WERI-Rb-1 (cell line): ENCODE measurements around the gene RPS3.

ENCODE experiments used
- DNase-seq: peaks from one replicate; pipeline ENCODE4 v3.0.0-alpha.2; 2020
- H3K27ac ChIP-seq: fragments of 250-450 bp; sonication (Bioruptor Pico); 2 replicates; pipeline ENCODE4 v1.5.1; 2020; ENCODE audit warnings: mild to moderate bottlenecking, moderate library complexity
- H3K27me3 ChIP-seq: fragments of 250-450 bp; sonication (Bioruptor Pico); 2 replicates; pipeline ENCODE4 v1.5.1; 2021; ENCODE audit warnings: mild to moderate bottlenecking, low read depth, moderate library complexity; ENCODE audit not compliant: insufficient read depth, severe bottlenecking
- H3K36me3 ChIP-seq: fragments of 250-450 bp; sonication (Bioruptor Pico); 2 replicates; pipeline ENCODE4 v1.5.1; 2020; ENCODE audit warnings: mild to moderate bottlenecking, moderate library complexity
- H3K4me3 ChIP-seq: 2 replicates; pipeline ENCODE4 v1.5.1; 2011; ENCODE audit warnings: low read depth, mild to moderate bottlenecking, control low read depth, low read length
- H3K9me3 ChIP-seq: fragments of 250-450 bp; sonication (Bioruptor Pico); 2 replicates; pipeline ENCODE4 v1.5.1; 2021; ENCODE audit warnings: mild to moderate bottlenecking, moderate library complexity; ENCODE audit not compliant: severe bottlenecking
- TF ChIP-seq, protein P1 (sequence below): IDR thresholded peaks from 2 replicates; pipeline ENCODE4 v1.5.1; 2011; ENCODE audit warnings: low read depth, mild to moderate bottlenecking, control low read depth, inconsistent platforms, low read length

RPS3 gene

DNA sequence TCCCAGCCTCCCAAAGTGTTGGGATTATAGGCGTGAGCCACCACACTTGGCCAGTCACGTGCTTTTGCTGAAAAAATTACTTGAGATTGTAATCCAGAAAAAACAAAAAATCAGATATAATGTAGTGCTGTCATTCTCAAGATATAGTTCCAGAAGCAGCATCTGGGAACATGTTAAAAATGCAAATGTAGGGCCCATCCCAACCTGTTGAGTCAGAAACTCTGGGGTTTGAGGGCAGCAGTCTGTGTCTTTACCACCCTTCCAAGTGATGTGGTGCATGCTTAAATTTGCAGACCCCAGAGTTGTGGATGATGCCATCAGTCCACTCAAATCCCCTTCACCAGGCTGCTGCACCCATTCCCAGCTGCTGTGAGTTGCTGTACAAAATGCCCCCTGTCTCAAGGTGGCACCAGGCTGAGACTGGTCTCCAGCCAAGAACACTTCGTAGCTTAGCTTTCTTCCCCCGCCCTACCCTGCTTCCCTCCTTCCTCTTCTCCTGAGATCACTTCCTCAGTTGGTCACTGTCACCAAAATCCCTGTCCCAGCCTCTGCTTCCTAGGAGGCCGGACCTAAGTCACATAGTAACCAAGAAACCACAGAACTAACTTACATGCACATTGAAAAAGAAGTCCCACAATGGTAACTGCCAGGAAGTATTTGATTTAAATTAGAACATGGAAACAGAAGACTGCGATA lies 29.6 kb upstream of the RPS3 start:
- H3K4me3 ChIP-seq = no peak overlapping the region
- no peak overlapping the region for H3K27ac ChIP-seq
- TF ChIP-seq, protein P1, sequence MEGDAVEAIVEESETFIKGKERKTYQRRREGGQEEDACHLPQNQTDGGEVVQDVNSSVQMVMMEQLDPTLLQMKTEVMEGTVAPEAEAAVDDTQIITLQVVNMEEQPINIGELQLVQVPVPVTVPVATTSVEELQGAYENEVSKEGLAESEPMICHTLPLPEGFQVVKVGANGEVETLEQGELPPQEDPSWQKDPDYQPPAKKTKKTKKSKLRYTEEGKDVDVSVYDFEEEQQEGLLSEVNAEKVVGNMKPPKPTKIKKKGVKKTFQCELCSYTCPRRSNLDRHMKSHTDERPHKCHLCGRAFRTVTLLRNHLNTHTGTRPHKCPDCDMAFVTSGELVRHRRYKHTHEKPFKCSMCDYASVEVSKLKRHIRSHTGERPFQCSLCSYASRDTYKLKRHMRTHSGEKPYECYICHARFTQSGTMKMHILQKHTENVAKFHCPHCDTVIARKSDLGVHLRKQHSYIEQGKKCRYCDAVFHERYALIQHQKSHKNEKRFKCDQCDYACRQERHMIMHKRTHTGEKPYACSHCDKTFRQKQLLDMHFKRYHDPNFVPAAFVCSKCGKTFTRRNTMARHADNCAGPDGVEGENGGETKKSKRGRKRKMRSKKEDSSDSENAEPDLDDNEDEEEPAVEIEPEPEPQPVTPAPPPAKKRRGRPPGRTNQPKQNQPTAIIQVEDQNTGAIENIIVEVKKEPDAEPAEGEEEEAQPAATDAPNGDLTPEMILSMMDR = no peak
- no peak for DNase-seq
- H3K27me3 ChIP-seq = no peaks in the 10 kb centered on the region
- H3K36me3 ChIP-seq = no peaks in the 10 kb centered on the region
- peaks cover 2% of the 10 kb centered on the region for H3K9me3 ChIP-seq

DNA sequence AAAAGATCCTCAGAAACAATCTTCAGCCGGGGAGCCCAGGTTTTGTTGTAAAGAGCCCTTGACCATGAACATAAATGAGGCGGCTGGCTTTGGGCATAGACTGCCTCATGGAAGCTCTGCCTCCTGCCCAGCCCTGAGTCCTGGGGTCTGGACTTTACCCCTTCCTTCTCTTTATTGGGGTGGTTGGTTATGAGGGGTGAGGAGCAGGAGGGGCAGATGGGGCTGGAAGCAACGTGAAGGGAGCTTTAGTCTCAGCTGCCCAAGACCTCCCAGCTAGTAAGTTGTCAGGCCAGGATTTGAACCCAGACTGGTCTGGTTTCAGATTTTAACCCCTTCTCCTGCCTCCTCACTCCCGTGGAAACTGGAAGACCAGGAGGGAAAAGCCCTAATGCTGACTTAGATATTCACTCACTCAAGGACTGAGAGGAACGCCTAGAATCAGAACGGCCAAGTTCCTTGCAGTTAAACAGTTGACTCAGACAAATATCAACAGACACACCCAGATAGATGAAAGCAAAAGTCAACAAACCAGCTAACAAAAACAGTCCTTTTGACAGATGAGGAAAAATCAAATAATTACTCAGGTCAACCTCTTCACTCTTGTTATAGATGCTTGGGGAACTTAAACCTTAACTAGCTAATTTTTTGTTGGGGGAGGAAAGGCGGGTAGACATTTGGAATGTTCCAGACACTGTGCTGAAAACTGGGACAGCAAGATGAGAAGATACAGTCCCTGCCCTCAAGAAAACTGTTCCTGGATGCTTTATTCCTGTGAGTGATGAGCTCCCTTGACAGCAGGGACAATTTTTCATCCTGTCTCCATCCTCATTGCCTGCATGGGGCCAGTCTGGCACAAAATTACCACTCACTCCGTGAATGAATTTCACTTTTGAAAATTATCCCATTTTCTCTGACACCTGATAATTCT lies 27.1 kb upstream of the RPS3 start:
- H3K9me3 ChIP-seq = peaks cover 2% of the 10 kb centered on the region
- TF ChIP-seq, protein P1 = no peak
- no peak for DNase-seq
- H3K27ac ChIP-seq = no peak overlapping the region
- H3K27me3 ChIP-seq = no peaks in the 10 kb centered on the region
- no peak overlapping the region for H3K4me3 ChIP-seq
- H3K36me3 ChIP-seq = no peaks in the 10 kb centered on the region

DNA sequence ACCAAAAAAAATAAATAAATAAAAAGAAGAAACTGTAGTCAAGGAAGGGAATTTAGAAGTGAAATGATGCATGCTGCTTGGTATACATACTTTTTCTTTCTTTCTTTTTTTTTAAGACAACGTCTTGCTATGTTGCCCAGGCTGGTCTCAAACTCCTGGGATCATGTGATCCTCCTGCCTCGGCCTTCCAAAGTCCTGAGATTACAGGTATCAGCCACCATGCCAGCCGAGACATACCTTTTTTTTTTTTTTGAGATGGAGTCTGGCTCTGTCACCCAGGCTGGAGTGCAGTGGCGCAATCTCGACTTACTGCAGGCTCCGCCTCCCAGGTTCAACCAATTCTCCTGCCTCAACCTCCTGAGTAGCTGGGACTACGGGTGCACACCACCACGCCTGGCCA lies 26.1 kb upstream of the RPS3 start:
- H3K36me3 ChIP-seq = no peaks in the 10 kb centered on the region
- no peak overlapping the region for H3K27ac ChIP-seq
- no peaks in the 10 kb centered on the region for H3K27me3 ChIP-seq
- H3K9me3 ChIP-seq = peaks cover 2% of the 10 kb centered on the region
- no peak overlapping the region for H3K4me3 ChIP-seq
- DNase-seq = no peak
- TF ChIP-seq, protein P1 = no peak

DNA sequence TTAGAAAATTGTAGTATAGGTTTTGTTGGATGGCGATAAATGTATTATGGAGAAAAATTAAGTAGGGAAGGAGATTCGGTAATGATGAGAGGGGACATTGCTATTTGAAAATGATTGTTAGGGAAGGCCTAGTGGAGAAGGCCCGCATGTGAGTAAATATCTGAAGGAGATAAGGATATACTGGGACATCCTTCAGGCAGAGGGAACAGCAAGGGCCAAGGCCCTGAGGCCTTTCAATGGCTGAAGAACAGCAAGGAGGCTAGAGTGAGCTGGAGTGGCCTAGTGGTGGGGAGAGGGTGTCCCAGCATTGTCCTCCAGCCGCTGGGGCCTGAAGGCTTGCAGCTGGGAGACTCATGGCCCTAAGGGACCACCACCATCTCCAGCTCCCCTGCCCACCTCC lies 24.7 kb upstream of the RPS3 start:
- Histone ChIP-seq H3K4me3 (no peak overlapping the region), H3K27ac (no peak overlapping the region), H3K36me3 (no peaks in the 10 kb centered on the region), H3K27me3 (no peaks in the 10 kb centered on the region), H3K9me3 (no peaks in the 10 kb centered on the region)
- DNase-seq = no peak
- TF ChIP-seq, protein P1 = no peak

DNA sequence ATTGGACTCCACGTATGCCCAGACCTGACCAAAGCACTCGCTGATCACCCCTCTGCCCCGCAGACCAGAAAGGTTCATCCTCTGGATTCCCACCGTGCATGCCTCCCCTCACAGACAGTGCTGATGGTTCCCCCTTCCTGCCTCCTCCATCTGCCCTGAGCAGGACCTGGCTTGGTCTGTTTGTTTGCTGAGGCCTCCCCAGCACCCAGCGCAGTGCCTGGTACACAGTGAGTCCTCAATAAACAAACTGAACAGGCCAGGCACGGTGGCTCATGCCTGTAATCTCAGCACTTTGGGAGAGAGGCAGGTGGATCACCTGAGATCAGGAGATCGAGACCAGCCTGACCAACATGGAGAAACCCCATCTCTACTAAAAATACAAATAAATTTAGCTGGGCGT lies 23.7 kb upstream of the RPS3 start:
- no peak overlapping the region for H3K27ac ChIP-seq
- DNase-seq = no peak
- TF ChIP-seq, protein P1 = no peak
- no peaks in the 10 kb centered on the region for H3K27me3 ChIP-seq
- H3K4me3 ChIP-seq = no peak overlapping the region
- no peaks in the 10 kb centered on the region for H3K9me3 ChIP-seq
- H3K36me3 ChIP-seq = no peaks in the 10 kb centered on the region
